ENCODE results near the gene RBM14.

The RBM14 gene

GRCh38 chr11:66641834-66642233, 25.4 kb downstream of the RBM14 start:
- H3K4me3 ChIP-seq (replicated peaks in 1 of 2; ENCODE audit: low read depth in 2 of 2, low read length in 2 of 2) = peak overlapping the region; percentile 29 to 32
- peak in 1 of 2 donors; percentile 15 for DNase-seq (ENCODE audit: low read depth in 2 of 2)
- no peak for TF ChIP-seq CTCF (IDR thresholded peaks at IDR 0.05; ENCODE audit: low read depth, low read length)

DNA sequence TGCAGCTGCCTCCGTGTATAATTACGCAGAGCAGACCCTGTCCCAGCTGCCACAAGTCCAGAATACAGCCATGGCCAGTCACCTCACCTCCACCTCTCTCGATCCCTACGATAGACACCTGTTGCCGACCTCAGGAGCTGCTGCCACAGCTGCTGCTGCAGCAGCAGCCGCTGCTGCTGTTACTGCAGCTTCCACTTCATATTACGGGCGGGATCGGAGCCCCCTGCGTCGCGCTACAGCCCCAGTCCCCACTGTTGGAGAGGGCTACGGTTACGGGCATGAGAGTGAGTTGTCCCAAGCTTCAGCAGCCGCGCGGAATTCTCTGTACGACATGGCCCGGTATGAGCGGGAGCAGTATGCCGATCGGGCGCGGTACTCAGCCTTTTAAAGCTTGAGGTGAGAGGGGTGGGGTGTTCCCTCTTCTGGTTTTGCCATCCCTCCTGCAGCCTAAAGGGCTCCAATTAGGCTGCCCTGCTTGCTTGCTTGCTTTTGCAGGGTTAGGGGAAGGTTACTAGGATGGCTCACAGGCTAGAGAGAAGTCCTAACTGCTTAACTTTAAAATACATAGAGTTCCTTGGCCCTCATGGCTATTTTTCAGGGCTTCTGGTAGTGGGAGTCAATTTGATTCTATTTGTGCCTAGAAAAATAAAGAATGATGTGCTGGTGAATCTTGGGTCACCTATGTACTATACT, 27.5 kb downstream of the RBM14 start:
- no peak overlapping the region for H3K4me3 ChIP-seq (replicated peaks in 1 of 2; ENCODE audit: low read depth in 2 of 2, low read length in 2 of 2)
- TF ChIP-seq CTCF (IDR thresholded peaks at IDR 0.05; ENCODE audit: low read depth, low read length) = no peak
- no peak for DNase-seq (ENCODE audit: low read depth in 2 of 2)

GRCh38 chr11:66646828-66647227, 30.4 kb downstream of the RBM14 start:
- TF ChIP-seq CTCF (IDR thresholded peaks at IDR 0.05; ENCODE audit: low read depth, low read length) = no peak
- no peak for DNase-seq (ENCODE audit: low read depth in 2 of 2)

DNA sequence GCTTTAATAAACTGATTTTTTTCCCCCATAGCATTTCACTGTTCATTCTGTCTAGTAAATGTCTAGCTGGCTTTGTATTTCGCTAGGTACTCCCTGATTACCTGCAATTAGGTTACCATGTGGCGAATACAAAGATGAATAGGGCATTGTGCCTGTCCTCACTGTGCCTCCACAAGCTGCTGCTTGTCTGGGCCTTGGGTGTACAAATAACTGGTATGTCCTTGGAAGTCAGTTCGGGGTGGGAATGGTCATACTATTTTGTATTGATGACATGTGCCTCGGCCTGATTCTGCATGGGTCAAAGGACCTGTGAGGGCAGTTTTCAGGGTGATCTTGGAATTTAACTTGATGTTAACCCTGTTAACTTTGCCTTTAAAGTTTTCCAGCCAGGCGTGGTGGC, 33.5 kb downstream of the RBM14 start:
- H3K4me3 ChIP-seq (replicated peaks in 1 of 2; ENCODE audit: low read depth in 2 of 2, low read length in 2 of 2) = no peak overlapping the region
- no peak for DNase-seq (ENCODE audit: low read depth in 2 of 2)
- TF ChIP-seq CTCF (IDR thresholded peaks at IDR 0.05; ENCODE audit: low read depth, low read length) = no peak

More at GRCh38 chr11:66646828-66647227, 30.4 kb downstream of the RBM14 start:
- no peak overlapping the region for H3K4me3 ChIP-seq (replicated peaks in 1 of 2; ENCODE audit: low read depth in 2 of 2, low read length in 2 of 2)

DNA sequence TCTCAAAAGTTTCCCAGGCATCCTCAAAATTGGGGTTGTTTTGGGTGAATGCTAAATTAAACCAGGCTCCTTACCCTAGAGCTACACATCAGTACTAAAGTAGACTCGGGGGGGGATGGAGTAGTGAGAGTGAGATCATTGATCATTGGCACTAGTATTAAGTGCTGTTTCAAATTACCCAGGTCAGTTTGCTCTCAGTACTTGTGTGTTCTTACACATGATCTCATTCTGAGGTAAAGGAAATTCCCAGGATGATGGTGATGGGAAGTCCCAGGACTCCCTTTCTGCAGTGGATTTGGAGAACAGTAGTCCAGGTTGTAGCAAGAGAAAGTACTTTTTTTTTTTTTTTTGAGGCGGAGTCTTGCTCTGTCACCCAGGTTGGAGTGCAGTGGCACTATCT, 34.6 kb downstream of the RBM14 start:
- peak in 1 of 2 donors; percentile 30 for DNase-seq (ENCODE audit: low read depth in 2 of 2)
- TF ChIP-seq CTCF (IDR thresholded peaks at IDR 0.05; ENCODE audit: low read depth, low read length) = no peak
- no peak overlapping the region for H3K4me3 ChIP-seq (replicated peaks in 1 of 2; ENCODE audit: low read depth in 2 of 2, low read length in 2 of 2)

DNA sequence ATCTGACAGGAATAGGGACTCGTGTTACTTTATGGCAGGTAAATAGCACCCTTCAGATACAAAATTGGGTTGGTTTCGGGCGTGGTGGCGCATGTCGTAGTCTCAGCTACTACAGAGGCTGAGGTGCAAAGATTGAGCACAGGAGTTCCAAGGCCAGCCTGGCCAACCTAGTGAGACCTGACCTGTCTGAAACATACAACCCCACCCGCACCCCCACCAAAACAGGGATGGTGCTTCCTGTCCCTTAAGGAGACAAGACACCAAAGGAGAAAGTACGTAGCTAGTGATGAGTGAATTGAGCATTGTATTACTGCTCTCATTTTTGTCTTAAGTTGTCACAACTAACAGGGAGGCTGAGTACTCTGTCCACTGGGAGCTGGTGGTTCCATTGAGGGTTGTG, 36.2 kb downstream of the RBM14 start:
- DNase-seq (ENCODE audit: low read depth in 2 of 2) = no peak
- no peak for TF ChIP-seq CTCF (IDR thresholded peaks at IDR 0.05; ENCODE audit: low read depth, low read length)
- no peak overlapping the region for H3K4me3 ChIP-seq (replicated peaks in 1 of 2; ENCODE audit: low read depth in 2 of 2, low read length in 2 of 2)

- no peak for DNase-seq (ENCODE audit: low read depth in 2 of 2)
Measured at GRCh38 chr11:66653123-66653522, 36.7 kb downstream of the RBM14 start.

More at GRCh38 chr11:66653123-66653522, 36.7 kb downstream of the RBM14 start:
- TF ChIP-seq CTCF (IDR thresholded peaks at IDR 0.05; ENCODE audit: low read depth, low read length) = no peak
- no peak overlapping the region for H3K4me3 ChIP-seq (replicated peaks in 1 of 2; ENCODE audit: low read depth in 2 of 2, low read length in 2 of 2)
